ENCODE measurements around the gene ENOX2.

Gene ENOX2

GRCh38 chrX:130615941-130616340 lies 287.1 kb downstream of the ENOX2 start:
- TF ChIP-seq TCF4 (CRISPR knock-in tag; IDR thresholded peaks at IDR 0.05; ENCODE audit: borderline replicate concordance) (no peak), ZNF70 (CRISPR knock-in tag; IDR thresholded peaks at IDR 0.05) (no peak), ESRRG (CRISPR knock-in tag; IDR thresholded peaks at IDR 0.05) (no peak), TSHZ2 (CRISPR knock-in tag; IDR thresholded peaks at IDR 0.05) (no peak), ISL1 (CRISPR knock-in tag; IDR thresholded peaks at IDR 0.05) (no peak), CREB5 (CRISPR knock-in tag; IDR thresholded peaks at IDR 0.05; ENCODE audit: low read depth) (no peak), ARNTL (CRISPR knock-in tag; IDR thresholded peaks at IDR 0.05; ENCODE audit: borderline replicate concordance, low read depth) (no peak), ZNF8 (CRISPR knock-in tag; IDR thresholded peaks at IDR 0.05) (no peak), OSR1 (CRISPR knock-in tag; IDR thresholded peaks at IDR 0.05) (no peak), GLIS3 (CRISPR knock-in tag; IDR thresholded peaks at IDR 0.05) (no peak), RARB (CRISPR knock-in tag; IDR thresholded peaks at IDR 0.05) (no peak), PATZ1 (CRISPR knock-in tag; IDR thresholded peaks at IDR 0.05; ENCODE audit: borderline replicate concordance) (no peak), PPARA (CRISPR knock-in tag; IDR thresholded peaks at IDR 0.05; ENCODE audit: borderline replicate concordance) (no peak), CSRNP3 (CRISPR knock-in tag; IDR thresholded peaks at IDR 0.05) (no peak), SNAI2 (CRISPR knock-in tag; IDR thresholded peaks at IDR 0.05) (no peak), ZC3H10 (CRISPR knock-in tag; IDR thresholded peaks at IDR 0.05) (no peak), ZFP30 (CRISPR knock-in tag; IDR thresholded peaks at IDR 0.05) (no peak), POU6F1 (CRISPR knock-in tag; IDR thresholded peaks at IDR 0.05; ENCODE audit: borderline replicate concordance, low read depth) (no peak)
- no peak for ATAC-seq

- TF ChIP-seq ESRRG (CRISPR knock-in tag; IDR thresholded peaks at IDR 0.05) (no peak), ZNF8 (CRISPR knock-in tag; IDR thresholded peaks at IDR 0.05) (no peak)
- ATAC-seq = no peak
These were observed 295.6 kb downstream of the ENOX2 start for GRCh38 chrX:130607431-130607830.

GRCh38 chrX:130606425-130606824 lies 296.6 kb downstream of the ENOX2 start:
- ATAC-seq = no peak
- no peak for TF ChIP-seq POU6F1 (CRISPR knock-in tag; IDR thresholded peaks at IDR 0.05; ENCODE audit: borderline replicate concordance, low read depth)
- TF ChIP-seq TOX (CRISPR knock-in tag; IDR thresholded peaks at IDR 0.05; ENCODE audit: borderline replicate concordance) = no peak
- TF ChIP-seq SNAI2 (CRISPR knock-in tag; IDR thresholded peaks at IDR 0.05) = no peak
- TF ChIP-seq ZNF70 (CRISPR knock-in tag; IDR thresholded peaks at IDR 0.05) = no peak
- no peak for TF ChIP-seq ZNF8 (CRISPR knock-in tag; IDR thresholded peaks at IDR 0.05)
- TF ChIP-seq RARB (CRISPR knock-in tag; IDR thresholded peaks at IDR 0.05) = no peak
- no peak for TF ChIP-seq ESRRG (CRISPR knock-in tag; IDR thresholded peaks at IDR 0.05)
- TF ChIP-seq TSHZ2 (CRISPR knock-in tag; IDR thresholded peaks at IDR 0.05) = no peak
- no peak for TF ChIP-seq OSR1 (CRISPR knock-in tag; IDR thresholded peaks at IDR 0.05)
- no peak for TF ChIP-seq TCF4 (CRISPR knock-in tag; IDR thresholded peaks at IDR 0.05; ENCODE audit: borderline replicate concordance)
- no peak for TF ChIP-seq ZFP30 (CRISPR knock-in tag; IDR thresholded peaks at IDR 0.05)
- no peak for TF ChIP-seq PPARA (CRISPR knock-in tag; IDR thresholded peaks at IDR 0.05; ENCODE audit: borderline replicate concordance)
- TF ChIP-seq BACH2 (CRISPR knock-in tag; IDR thresholded peaks at IDR 0.05; ENCODE audit: borderline replicate concordance) = no peak
- TF ChIP-seq ISL1 (CRISPR knock-in tag; IDR thresholded peaks at IDR 0.05) = no peak
- no peak for TF ChIP-seq CSRNP3 (CRISPR knock-in tag; IDR thresholded peaks at IDR 0.05)
- no peak for TF ChIP-seq ZFP3 (CRISPR knock-in tag; IDR thresholded peaks at IDR 0.05)
- TF ChIP-seq ZNF565 (CRISPR knock-in tag; conservative IDR thresholded peaks at IDR 0.05; ENCODE audit: low read depth) = no peak

Measured in SK-N-SH treated with all-trans-retinoic acid at 6 μM for 48 hours (cell line).